B cell (primary cell): ENCODE measurements around the gene MAPK8IP2.

Experiments
- EZH2 ChIP-seq: IDR thresholded peaks from 2 replicates; pipeline ENCODE4 v1.6.1; 2012; ENCODE audit warnings: borderline replicate concordance, low read depth, mild to moderate bottlenecking, moderate library complexity, low read length; ENCODE audit not compliant: insufficient read depth, poor library complexity, severe bottlenecking
- TF ChIP-seq, protein P1 (sequence below): fragments of 200-600 bp; IDR thresholded peaks from one replicate; pipeline ENCODE4 v1.8.0; 2022; ENCODE audit warnings: antibody characterized with exemption, mild to moderate bottlenecking

DNA sequence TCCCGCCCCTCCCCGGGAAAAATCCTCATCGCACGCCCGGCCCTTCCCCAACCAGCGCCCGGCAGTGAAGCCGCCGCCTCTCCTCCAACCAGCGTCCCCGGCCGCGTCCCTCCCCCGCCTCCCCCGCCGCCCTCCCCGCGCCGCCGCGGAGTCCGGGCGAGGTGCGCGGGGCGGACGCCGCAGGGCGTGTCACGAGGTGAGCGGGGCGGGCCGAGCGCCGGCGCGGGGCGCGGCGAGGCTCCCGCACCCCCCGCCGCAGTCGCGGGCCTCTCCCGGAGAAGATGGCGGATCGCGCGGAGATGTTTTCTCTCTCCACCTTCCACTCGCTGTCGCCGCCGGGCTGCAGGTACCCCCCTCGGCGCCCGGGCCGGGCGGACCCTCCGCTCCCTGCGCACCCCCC lies at the start of gene MAPK8IP2:
- TF ChIP-seq, protein P1, sequence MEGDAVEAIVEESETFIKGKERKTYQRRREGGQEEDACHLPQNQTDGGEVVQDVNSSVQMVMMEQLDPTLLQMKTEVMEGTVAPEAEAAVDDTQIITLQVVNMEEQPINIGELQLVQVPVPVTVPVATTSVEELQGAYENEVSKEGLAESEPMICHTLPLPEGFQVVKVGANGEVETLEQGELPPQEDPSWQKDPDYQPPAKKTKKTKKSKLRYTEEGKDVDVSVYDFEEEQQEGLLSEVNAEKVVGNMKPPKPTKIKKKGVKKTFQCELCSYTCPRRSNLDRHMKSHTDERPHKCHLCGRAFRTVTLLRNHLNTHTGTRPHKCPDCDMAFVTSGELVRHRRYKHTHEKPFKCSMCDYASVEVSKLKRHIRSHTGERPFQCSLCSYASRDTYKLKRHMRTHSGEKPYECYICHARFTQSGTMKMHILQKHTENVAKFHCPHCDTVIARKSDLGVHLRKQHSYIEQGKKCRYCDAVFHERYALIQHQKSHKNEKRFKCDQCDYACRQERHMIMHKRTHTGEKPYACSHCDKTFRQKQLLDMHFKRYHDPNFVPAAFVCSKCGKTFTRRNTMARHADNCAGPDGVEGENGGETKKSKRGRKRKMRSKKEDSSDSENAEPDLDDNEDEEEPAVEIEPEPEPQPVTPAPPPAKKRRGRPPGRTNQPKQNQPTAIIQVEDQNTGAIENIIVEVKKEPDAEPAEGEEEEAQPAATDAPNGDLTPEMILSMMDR = no peak
- TF ChIP-seq EZH2 = no peak
